K562 (cell line): ENCODE results near the gene KCNK1. TPM values are rescaled to one million over a fixed set of nuclear protein-coding genes. Genes with fewer than 3 reads are reported as not detected.
A peak's percentile ranks its signal among the peaks of the same experiment; 100 is the strongest.

Source experiments
- CAMTA2 ChIP-seq: fragments of 250-450 bp; sonication (Bioruptor Pico); conservative IDR thresholded peaks from 2 replicates; pipeline ENCODE4 v1.5.1; 2022
- E2F6 ChIP-seq, 2 experiments: IDR thresholded peaks; 2 replicates each; pipeline ENCODE4 v1.6.1; 2011; ENCODE audit warnings: borderline replicate concordance in 1 of 2, control low read depth in 1 of 2, low read depth in 1 of 2, low read length in 1 of 2, mild to moderate bottlenecking in 1 of 2, mixed read lengths in 1 of 2, moderate library complexity in 1 of 2; ENCODE audit not compliant: insufficient read depth in 1 of 2, insufficient read length in 1 of 2, poor library complexity in 1 of 2, severe bottlenecking in 1 of 2; ENCODE audit errors: extremely low read depth in 1 of 2
- ESRRA ChIP-seq: fragments of 450-650 bp; IDR thresholded peaks from 2 replicates; pipeline ENCODE4 v1.6.1; 2014; ENCODE audit warnings: low read depth, mild to moderate bottlenecking, moderate library complexity, borderline replicate concordance
- MYNN ChIP-seq, 2 experiments: sonication (generic); formaldehyde crosslinking in 1 of 2; IDR thresholded peaks; 2 replicates each; pipeline versions ENCODE4 v1.5.0 to v1.6.1; 2016 to 2020; ENCODE audit warnings: antibody characterized with exemption in 1 of 2, missing genetic modification reagents in 1 of 2
- POLR3A ChIP-seq: IDR thresholded peaks from 2 replicates; pipeline ENCODE4 v1.6.1; 2011; ENCODE audit warnings: borderline replicate concordance, mild to moderate bottlenecking, moderate library complexity; ENCODE audit not compliant: insufficient read length, insufficient read depth; ENCODE audit errors: extremely low read depth
- POU5F1 ChIP-seq: fragments of 150-350 bp; IDR thresholded peaks from 2 replicates; pipeline ENCODE4 v1.6.1; 2014; ENCODE audit warnings: borderline replicate concordance, low read length, low read depth, mild to moderate bottlenecking; ENCODE audit not compliant: partially characterized antibody
- TAL1 ChIP-seq: fragments of 450-650 bp; IDR thresholded peaks from 2 replicates; pipeline ENCODE4 v1.6.1; 2016; ENCODE audit warnings: mild to moderate bottlenecking
- ZEB2 ChIP-seq: fragments of 450-650 bp; IDR thresholded peaks from 2 replicates; pipeline ENCODE4 v1.6.1; 2016
- ZNF174 ChIP-seq: fragments of 250-450 bp; sonication (Bioruptor Pico); IDR thresholded peaks from 2 replicates; pipeline ENCODE4 v1.4.0; 2020; ENCODE audit warnings: mild to moderate bottlenecking
- ZNF274 ChIP-seq: IDR thresholded peaks from 2 replicates; pipeline ENCODE4 v1.6.1; 2011; ENCODE audit warnings: low read depth, mild to moderate bottlenecking, low read length, moderate library complexity, borderline replicate concordance
- polyA plus RNA-seq, 8 experiments: library from polyadenylated mRNA; depleted of rRNA in 4 of 8; stranded (reverse) in 5 of 8; unstranded in 3 of 8; fragments of >200 nt; fragmentation: Nextera tagmentation in 2 of 8; fragmentation: Illumina TruSeq in 1 of 8; extraction: Ambion mirVana in 2 of 8; extraction: Trizol in 1 of 8; gene quantifications; 2 replicates each; pipeline versions ENCODE4 v1.2.1 to v1.2.3, GENCODE V29; 2011 to 2014; ENCODE audit warnings: inconsistent platforms in 1 of 8, missing spikeins in 1 of 8
- total RNA-seq, 7 experiments: library from RNA; depleted of rRNA in 6 of 7; stranded (reverse); fragments of >200 nt in 6 of 7; fragmentation: Illumina TruSeq in 2 of 7; extraction: Trizol in 2 of 7; gene quantifications; 2 replicates each; pipeline versions ENCODE4 v1.2.1 to v1.2.3, GENCODE V29; 2011 to 2021; ENCODE audit warnings: low replicate concordance in 1 of 7
- TF ChIP-seq, protein P1 (sequence below): fragments of 250-450 bp; sonication (Bioruptor Pico); IDR thresholded peaks from 2 replicates; pipeline ENCODE4 v1.8.0; 2022; ENCODE audit warnings: inconsistent platforms
- TF ChIP-seq, protein P2 (sequence below): fragments of 250-450 bp; sonication (Bioruptor Pico); IDR thresholded peaks from 2 replicates; pipeline ENCODE4 v1.5.0; 2020; ENCODE audit warnings: mild to moderate bottlenecking

The KCNK1 gene
- total and polyA plus RNA-seq, 9 of the 15 experiments (the other 6 are each of a cell fraction or from before 2014, with no cell fraction given) = 3.1 to 22.7 (median 6.0) TPM

DNA sequence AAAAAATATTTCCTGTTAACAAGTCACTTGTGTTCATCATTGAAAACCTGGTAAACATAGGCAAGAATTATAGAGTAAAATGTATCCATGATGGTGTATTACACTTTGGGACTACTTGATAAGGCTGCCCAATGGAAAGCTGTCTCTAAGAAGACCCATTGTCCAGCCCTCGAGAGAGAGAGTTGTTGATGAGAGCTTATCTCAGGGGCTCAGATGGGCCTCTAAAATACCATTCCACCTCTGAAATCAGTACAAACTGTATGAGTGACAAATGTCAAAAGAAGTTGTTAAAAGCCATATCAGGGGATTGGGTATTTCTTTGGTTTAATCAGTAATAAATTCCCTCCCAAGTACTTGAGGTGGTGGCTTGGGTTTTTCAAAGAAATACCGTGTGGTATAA, 96.1 kb downstream of the KCNK1 start (continued):
- TF ChIP-seq ZNF174 = no peak
- TF ChIP-seq TAL1 = peak; percentile 85
- TF ChIP-seq ZNF274 = no peak
- TF ChIP-seq E2F6 (IDR thresholded peaks at IDR 0.05; ENCODE audit: borderline replicate concordance in 1 of 2, extremely low read depth in 1 of 2, insufficient read depth in 1 of 2, insufficient read length in 1 of 2, low read depth in 1 of 2, low read length in 1 of 2, poor library complexity in 1 of 2, severe bottlenecking in 1 of 2) = no peak
- TF ChIP-seq CAMTA2 (CRISPR knock-in tag) = no peak
- no peak for TF ChIP-seq POLR3A
- TF ChIP-seq POU5F1 = no peak
- TF ChIP-seq ESRRA = no peak
- TF ChIP-seq MYNN (IDR thresholded peaks at IDR 0.05) = no peak
- TF ChIP-seq MYNN (CRISPR knock-in tag; IDR thresholded peaks at IDR 0.05) = no peak
- TF ChIP-seq, protein P1, sequence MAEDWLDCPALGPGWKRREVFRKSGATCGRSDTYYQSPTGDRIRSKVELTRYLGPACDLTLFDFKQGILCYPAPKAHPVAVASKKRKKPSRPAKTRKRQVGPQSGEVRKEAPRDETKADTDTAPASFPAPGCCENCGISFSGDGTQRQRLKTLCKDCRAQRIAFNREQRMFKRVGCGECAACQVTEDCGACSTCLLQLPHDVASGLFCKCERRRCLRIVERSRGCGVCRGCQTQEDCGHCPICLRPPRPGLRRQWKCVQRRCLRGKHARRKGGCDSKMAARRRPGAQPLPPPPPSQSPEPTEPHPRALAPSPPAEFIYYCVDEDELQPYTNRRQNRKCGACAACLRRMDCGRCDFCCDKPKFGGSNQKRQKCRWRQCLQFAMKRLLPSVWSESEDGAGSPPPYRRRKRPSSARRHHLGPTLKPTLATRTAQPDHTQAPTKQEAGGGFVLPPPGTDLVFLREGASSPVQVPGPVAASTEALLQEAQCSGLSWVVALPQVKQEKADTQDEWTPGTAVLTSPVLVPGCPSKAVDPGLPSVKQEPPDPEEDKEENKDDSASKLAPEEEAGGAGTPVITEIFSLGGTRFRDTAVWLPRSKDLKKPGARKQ (CRISPR knock-in tag) = no peak
- no peak; the same call in 1 of the 2 replicates for TF ChIP-seq ZEB2
- TF ChIP-seq, protein P2, sequence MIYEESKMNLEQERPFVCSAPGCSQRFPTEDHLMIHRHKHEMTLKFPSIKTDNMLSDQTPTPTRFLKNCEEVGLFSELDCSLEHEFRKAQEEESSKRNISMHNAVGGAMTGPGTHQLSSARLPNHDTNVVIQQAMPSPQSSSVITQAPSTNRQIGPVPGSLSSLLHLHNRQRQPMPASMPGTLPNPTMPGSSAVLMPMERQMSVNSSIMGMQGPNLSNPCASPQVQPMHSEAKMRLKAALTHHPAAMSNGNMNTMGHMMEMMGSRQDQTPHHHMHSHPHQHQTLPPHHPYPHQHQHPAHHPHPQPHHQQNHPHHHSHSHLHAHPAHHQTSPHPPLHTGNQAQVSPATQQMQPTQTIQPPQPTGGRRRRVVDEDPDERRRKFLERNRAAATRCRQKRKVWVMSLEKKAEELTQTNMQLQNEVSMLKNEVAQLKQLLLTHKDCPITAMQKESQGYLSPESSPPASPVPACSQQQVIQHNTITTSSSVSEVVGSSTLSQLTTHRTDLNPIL (CRISPR knock-in tag) = no peak
